Left ventricle myocardium inferior (tissue), 1 donor: Measurements from ENCODE around the gene FXYD6. TPM values are rescaled to one million over a fixed set of nuclear protein-coding genes. Genes with fewer than 3 reads are reported as not detected.

Experiments
- DNase-seq: peaks from one replicate; pipeline ENCODE4 v3.0.0-alpha.2; 2020
- H3K27ac ChIP-seq: fragments of 200-600 bp; replicated peaks from 2 replicates; pipeline ENCODE4 v1.8.0; 2021
- H3K27me3 ChIP-seq: fragments of 200-600 bp; 2 replicates; pipeline ENCODE4 v1.8.0; 2021; ENCODE audit warnings: low read depth
- H3K36me3 ChIP-seq: fragments of 200-600 bp; 2 replicates; pipeline ENCODE4 v1.8.0; 2021
- H3K4me1 ChIP-seq: fragments of 200-600 bp; 2 replicates; pipeline ENCODE4 v1.8.0; 2021
- H3K4me3 ChIP-seq: fragments of 200-600 bp; 2 replicates; pipeline ENCODE4 v1.8.0; 2021; ENCODE audit warnings: mild to moderate bottlenecking, moderate library complexity
- H3K9me3 ChIP-seq: fragments of 200-600 bp; replicated peaks from 2 replicates; pipeline ENCODE4 v1.8.0; 2021
- CTCF ChIP-seq: fragments of 200-600 bp; IDR thresholded peaks from 2 replicates; pipeline ENCODE4 v1.8.0; 2021; ENCODE audit warnings: antibody characterized with exemption, mild to moderate bottlenecking, borderline replicate concordance
- intact Hi-C: fragments of 100-400 bp; cut with micrococcal nuclease; formaldehyde crosslinking; loops from one replicate; pipeline ENCODE4 v1.11.0; 2022
- total RNA-seq: library from RNA; stranded (reverse); fragmentation: NEBNext Ultra II Directional; extraction: Animal tissue kit (Norgen Biotek cat#: 25700); gene quantifications from one replicate; pipeline ENCODE4 v1.2.1, GENCODE V29; 2021
- donor health status: DM: no; HTN: yes; CAD: no; lungs with severe emphysema.

The FXYD6 gene
- total RNA-seq, 1 donor from 2014 or later = 30.2 TPM

- DNase-seq = no peak
- H3K36me3 ChIP-seq = no peaks in the 10 kb centered on the region
- peaks cover 27% of the 10 kb centered on the region for H3K9me3 ChIP-seq
- H3K4me3 ChIP-seq = no peak overlapping the region
- intact Hi-C loops = no loop called here
- H3K4me1 ChIP-seq = no peaks in the 10 kb centered on the region
- no peaks in the 10 kb centered on the region for H3K27me3 ChIP-seq
- H3K27ac ChIP-seq = no peak overlapping the region
- TF ChIP-seq CTCF = no peak
Measured at GRCh38 chr11:117892651-117893050, 16.2 kb upstream of the FXYD6 start.

- H3K4me1 ChIP-seq = peaks cover 6% of the 10 kb centered on the region
- intact Hi-C loops = no loop called here
- DNase-seq = no peak
- H3K27ac ChIP-seq = no peak overlapping the region
- no peak overlapping the region for H3K4me3 ChIP-seq
- H3K27me3 ChIP-seq = no peaks in the 10 kb centered on the region
- no peaks in the 10 kb centered on the region for H3K36me3 ChIP-seq
- no peak for TF ChIP-seq CTCF
- peaks cover 27% of the 10 kb centered on the region for H3K9me3 ChIP-seq
Measured at GRCh38 chr11:117891362-117891761, 14.9 kb upstream of the FXYD6 start.

GRCh38 chr11:117888139-117888566 is 11.7 kb upstream of the FXYD6 start:
- DNase-seq = no peak
- H3K36me3 ChIP-seq = no peaks in the 10 kb centered on the region
- H3K27me3 ChIP-seq = no peaks in the 10 kb centered on the region
- peaks cover 25% of the 10 kb centered on the region for H3K4me1 ChIP-seq
- H3K27ac ChIP-seq = no peak overlapping the region
- no peak overlapping the region for H3K4me3 ChIP-seq
- TF ChIP-seq CTCF = no peak
- H3K9me3 ChIP-seq = peaks cover 13% of the 10 kb centered on the region
- intact Hi-C loops = no loop called here

- H3K27me3 ChIP-seq = no peaks in the 10 kb centered on the region
- intact Hi-C loops = no loop called here
- no peak overlapping the region for H3K27ac ChIP-seq
- H3K9me3 ChIP-seq = peaks cover 8% of the 10 kb centered on the region
- no peaks in the 10 kb centered on the region for H3K36me3 ChIP-seq
- no peak for TF ChIP-seq CTCF
- H3K4me3 ChIP-seq = no peak overlapping the region
- DNase-seq = no peak
- peaks cover 31% of the 10 kb centered on the region for H3K4me1 ChIP-seq
Measured at GRCh38 chr11:117887431-117888138, 11.1 kb upstream of the FXYD6 start.

- H3K27me3 ChIP-seq = no peaks in the 10 kb centered on the region
- H3K4me3 ChIP-seq = peak overlapping the region; percentile 53
- no peak for TF ChIP-seq CTCF
- peaks cover 36% of the 10 kb centered on the region for H3K4me1 ChIP-seq
- H3K9me3 ChIP-seq = peaks cover 8% of the 10 kb centered on the region
- no peaks in the 10 kb centered on the region for H3K36me3 ChIP-seq
- peak overlapping the region; percentile 87 for H3K27ac ChIP-seq
- intact Hi-C loops = no loop called here
- DNase-seq = peak; percentile 87
Measured at GRCh38 chr11:117885777-117886176, 9.3 kb upstream of the FXYD6 start.
